Measurements from ENCODE around the gene PRR35. TPM values are rescaled to one million over a fixed set of nuclear protein-coding genes. Genes with fewer than 3 reads are reported as not detected.
A peak's percentile ranks its signal among the peaks of the same experiment; 100 is the strongest.
"Not testable (repeated sequence)": the region's sequence is repeated elsewhere in the genome, so short reads cannot be mapped to it uniquely, and the experiment has no call there.

PRR35 gene
- total RNA-seq, 4 donors from 2014 or later = not detected

DNA sequence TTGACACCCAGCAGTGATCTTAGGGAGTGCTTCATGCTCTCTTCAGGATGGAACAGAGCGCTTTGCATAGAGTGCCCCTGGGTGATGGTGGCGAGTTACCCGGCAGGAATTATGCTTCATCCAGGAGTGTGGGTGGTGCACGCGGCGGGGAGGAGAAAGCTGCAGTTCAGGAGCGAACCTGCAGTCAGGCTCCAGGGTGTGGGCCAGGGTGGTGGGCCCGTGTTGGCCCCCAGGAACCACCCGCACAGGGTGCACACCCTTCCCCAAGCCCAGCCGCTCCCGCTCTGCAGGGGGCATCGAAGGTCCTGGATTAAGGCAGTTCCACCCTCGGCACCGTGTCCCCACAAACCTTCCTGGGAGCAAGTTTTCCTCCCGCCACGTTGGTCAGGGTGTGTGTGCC, 33.6 kb downstream of the PRR35 start:
- DNase-seq = no peak
- no peaks in the 10 kb centered on the region for H3K27me3 ChIP-seq
- in situ Hi-C loops (cut with MboI; ENCODE audit: low sequenced_read_pairs in 4 of 4) (no loop called here), intact Hi-C loops (cut with DNase I; ENCODE audit: low total_unique reads) (no loop called here)
- TF ChIP-seq, protein P1, sequence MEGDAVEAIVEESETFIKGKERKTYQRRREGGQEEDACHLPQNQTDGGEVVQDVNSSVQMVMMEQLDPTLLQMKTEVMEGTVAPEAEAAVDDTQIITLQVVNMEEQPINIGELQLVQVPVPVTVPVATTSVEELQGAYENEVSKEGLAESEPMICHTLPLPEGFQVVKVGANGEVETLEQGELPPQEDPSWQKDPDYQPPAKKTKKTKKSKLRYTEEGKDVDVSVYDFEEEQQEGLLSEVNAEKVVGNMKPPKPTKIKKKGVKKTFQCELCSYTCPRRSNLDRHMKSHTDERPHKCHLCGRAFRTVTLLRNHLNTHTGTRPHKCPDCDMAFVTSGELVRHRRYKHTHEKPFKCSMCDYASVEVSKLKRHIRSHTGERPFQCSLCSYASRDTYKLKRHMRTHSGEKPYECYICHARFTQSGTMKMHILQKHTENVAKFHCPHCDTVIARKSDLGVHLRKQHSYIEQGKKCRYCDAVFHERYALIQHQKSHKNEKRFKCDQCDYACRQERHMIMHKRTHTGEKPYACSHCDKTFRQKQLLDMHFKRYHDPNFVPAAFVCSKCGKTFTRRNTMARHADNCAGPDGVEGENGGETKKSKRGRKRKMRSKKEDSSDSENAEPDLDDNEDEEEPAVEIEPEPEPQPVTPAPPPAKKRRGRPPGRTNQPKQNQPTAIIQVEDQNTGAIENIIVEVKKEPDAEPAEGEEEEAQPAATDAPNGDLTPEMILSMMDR (IDR thresholded peaks at IDR 0.05 in 4 of 5, conservative IDR thresholded peaks at IDR 0.05 in 1 of 5) = no peak
- no peak for TF ChIP-seq POLR2A (IDR thresholded peaks at IDR 0.05)
- no peak overlapping the region for H3K4me3 ChIP-seq
- no peak for ATAC-seq
- H3K36me3 ChIP-seq = no peaks in the 10 kb centered on the region
- H3K27ac ChIP-seq = peak overlapping the region; percentile 87 to 97 (median 95)
- H3K4me1 ChIP-seq = peaks cover 49 to 50% of the 10 kb centered on the region in 2 donors
- H3K9me3 ChIP-seq = no peaks in the 10 kb centered on the region

DNA sequence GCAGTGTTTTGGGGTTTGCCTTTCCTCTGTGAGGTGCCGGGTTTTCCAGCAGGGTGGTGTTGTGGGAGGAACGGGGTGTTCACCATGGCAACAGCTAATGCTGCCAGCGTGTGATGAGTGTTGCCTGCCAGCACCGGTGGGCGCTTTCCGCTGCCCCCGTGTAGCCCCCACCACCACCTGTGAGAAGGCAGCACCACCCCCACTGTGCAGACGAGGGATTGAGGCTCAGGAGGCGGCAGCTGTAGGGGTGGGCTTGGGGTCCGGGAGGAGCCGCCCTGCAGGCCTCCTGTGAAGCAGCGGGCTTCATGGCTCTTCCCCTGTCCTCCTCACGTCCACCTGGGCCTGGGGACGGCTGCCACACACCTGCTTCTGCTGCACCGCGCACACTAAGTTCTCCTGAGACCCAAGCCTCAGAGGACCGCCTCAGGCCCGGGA, 34.9 kb downstream of the PRR35 start:
- Histone ChIP-seq H3K27ac (peak overlapping the region; percentile 87 to 97 (median 95)), H3K36me3 (no peaks in the 10 kb centered on the region), H3K4me3 (no peak overlapping the region), H3K27me3 (no peaks in the 10 kb centered on the region), H3K4me1 (peaks cover 49 to 50% of the 10 kb centered on the region in 2 donors), H3K9me3 (no peaks in the 10 kb centered on the region)
- ATAC-seq (no peak), DNase-seq (no peak)
- in situ Hi-C loops (cut with MboI; ENCODE audit: low sequenced_read_pairs in 4 of 4) = no loop called here
- no peak for TF ChIP-seq POLR2A (IDR thresholded peaks at IDR 0.05)
- TF ChIP-seq, protein P1 (IDR thresholded peaks at IDR 0.05 in 4 of 5, conservative IDR thresholded peaks at IDR 0.05 in 1 of 5) = no peak
- intact Hi-C loops (cut with DNase I; ENCODE audit: low total_unique reads) = no loop called here

DNA sequence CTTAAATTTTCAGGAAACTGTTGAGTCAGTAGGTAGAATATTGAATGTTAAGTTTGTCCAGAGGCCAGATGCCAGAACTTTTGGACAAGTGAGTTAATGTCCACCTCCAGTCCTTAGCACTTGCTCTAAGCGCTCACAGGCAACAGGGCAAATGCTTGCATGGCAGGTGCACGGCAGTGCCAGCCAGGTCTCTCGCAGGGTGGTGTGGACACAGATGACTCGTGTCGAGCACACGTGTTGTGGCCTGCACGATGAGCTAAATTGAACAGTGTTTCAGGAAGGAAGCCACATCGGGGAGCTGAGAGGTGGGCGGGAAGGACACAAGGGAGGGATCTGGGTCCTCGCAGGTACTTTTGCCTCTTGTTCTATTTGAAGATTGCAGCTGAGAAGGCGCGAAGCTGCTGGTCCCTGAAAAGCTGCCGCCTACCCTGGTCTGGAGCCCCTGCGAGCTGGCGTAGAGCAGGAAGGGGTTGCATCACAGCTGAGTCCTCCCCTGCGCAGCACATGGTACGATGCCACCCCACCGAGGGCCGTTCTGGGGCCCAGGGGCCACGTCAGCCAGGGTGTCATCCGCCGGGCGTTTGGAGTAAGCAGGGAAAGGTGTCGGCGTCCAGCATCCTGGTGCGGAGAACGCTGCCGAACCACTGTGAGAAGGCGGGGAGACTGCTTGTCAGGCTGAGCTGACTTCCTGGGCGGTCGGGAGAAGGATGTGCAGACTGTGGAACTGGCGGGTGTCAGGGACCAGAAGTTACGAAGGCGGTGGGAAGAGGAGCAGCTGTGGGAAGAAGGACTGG, 35.9 kb downstream of the PRR35 start:
- intact Hi-C loops (cut with DNase I; ENCODE audit: low total_unique reads) = no loop called here

DNA sequence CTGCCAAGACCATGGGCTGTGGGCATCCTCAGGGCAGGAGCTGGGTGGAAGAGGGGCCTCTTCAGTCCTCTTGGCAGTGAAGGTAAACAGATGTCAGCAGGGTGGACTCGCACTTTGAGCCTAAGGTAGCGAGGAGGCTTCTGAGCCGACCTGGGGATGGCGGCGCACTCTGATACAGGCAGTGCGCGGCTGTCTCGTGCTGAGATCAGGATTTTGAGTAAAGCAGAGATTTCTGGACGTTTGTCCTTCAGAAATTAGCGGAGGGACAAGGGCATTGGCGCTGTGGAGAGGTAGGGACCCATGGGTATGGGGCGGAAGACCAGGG, 36.5 kb downstream of the PRR35 start:
- Histone ChIP-seq H3K27ac (peak overlapping the region in 2 of 4 donors; percentile 97), H3K4me1 (peaks cover 38 to 44% of the 10 kb centered on the region in 2 donors), H3K4me3 (no peak overlapping the region), H3K36me3 (no peaks in the 10 kb centered on the region), H3K27me3 (no peaks in the 10 kb centered on the region), H3K9me3 (no peaks in the 10 kb centered on the region)
- in situ Hi-C loops (cut with MboI; ENCODE audit: low sequenced_read_pairs in 4 of 4) = no loop called here
- DNase-seq (no peak), ATAC-seq (no peak)
- no peak for TF ChIP-seq POLR2A (IDR thresholded peaks at IDR 0.05)
- TF ChIP-seq, protein P1 (IDR thresholded peaks at IDR 0.05 in 4 of 5, conservative IDR thresholded peaks at IDR 0.05 in 1 of 5) = no peak
- intact Hi-C loops (cut with DNase I; ENCODE audit: low total_unique reads) = no loop called here

More for the DNA sequence above, 35.9 kb downstream of the PRR35 start:
- Histone ChIP-seq H3K4me1 (peaks cover 44 to 49% of the 10 kb centered on the region in 2 donors), H3K4me3 (no peak overlapping the region), H3K9me3 (no peaks in the 10 kb centered on the region), H3K27me3 (no peaks in the 10 kb centered on the region), H3K27ac (peak overlapping the region; percentile 87 to 97 (median 95)), H3K36me3 (no peaks in the 10 kb centered on the region)
- in situ Hi-C loops (cut with MboI; ENCODE audit: low sequenced_read_pairs in 4 of 4) = no loop called here
- TF ChIP-seq, protein P1 (IDR thresholded peaks at IDR 0.05 in 4 of 5, conservative IDR thresholded peaks at IDR 0.05 in 1 of 5) = no peak
- no peak for TF ChIP-seq POLR2A (IDR thresholded peaks at IDR 0.05)
- ATAC-seq (no peak), DNase-seq (peak in 1 of 2 donors; percentile 52)

DNA sequence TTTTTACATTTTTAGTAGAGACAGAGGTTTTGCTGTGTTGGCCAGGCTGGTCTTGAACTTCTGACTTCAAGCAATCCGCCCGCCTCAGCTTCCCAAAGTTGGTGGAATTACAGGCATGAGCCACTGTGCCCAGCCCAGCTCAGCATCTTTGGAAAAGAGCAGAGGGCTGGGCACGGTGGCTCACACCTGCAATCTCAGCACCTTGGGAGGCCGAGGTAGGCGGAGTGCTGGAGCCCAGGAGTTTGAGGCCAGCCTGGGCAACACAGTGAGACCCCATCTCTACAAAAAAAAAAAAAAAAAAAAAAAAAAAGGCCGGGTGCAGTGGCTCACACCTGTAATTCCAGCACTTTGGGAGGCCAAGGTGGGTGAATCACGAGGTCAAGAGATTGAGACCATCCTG, 37.5 kb downstream of the PRR35 start:
- DNase-seq; H3K27ac ChIP-seq; H3K9me3 ChIP-seq; in situ Hi-C loops (cut with MboI; ENCODE audit: low sequenced_read_pairs in 4 of 4); intact Hi-C loops (cut with DNase I; ENCODE audit: low total_unique reads); H3K27me3 ChIP-seq; H3K4me3 ChIP-seq; H3K36me3 ChIP-seq; ATAC-seq: not testable (repeated sequence)
- peaks cover 30 to 35% of the 10 kb centered on the region in 2 donors for H3K4me1 ChIP-seq

All from gastrocnemius medialis (tissue), 4 donors.